Measurements from ENCODE around the gene MYPN. TPM values are rescaled to one million over a fixed set of nuclear protein-coding genes. Genes with fewer than 3 reads are reported as not detected.
A peak's percentile ranks its signal among the peaks of the same experiment; 100 is the strongest.
"Not testable (repeated sequence)": the region's sequence is repeated elsewhere in the genome, so short reads cannot be mapped to it uniquely, and the experiment has no call there.

Gene MYPN
- total RNA-seq, 2 donors from 2014 or later = 1.5 to 1.8 TPM

- Histone ChIP-seq H3K9me3 (no peaks in the 10 kb centered on the region), H3K4me1 (replicated peaks) (no peaks in the 10 kb centered on the region), H3K4me3 (peak overlapping the region; percentile 68 to 96), H3K36me3 (no peaks in the 10 kb centered on the region), H3K27ac (peak overlapping the region; percentile 96 to 97), H3K27me3 (replicated peaks; ENCODE audit: insufficient read depth) (no peaks in the 10 kb centered on the region)
- TF ChIP-seq CTCF (IDR thresholded peaks at IDR 0.05) (peak in 1 of 4 experiments; percentile 3), POLR2A (IDR thresholded peaks at IDR 0.05) (peak; percentile 21), POLR2AphosphoS5 (IDR thresholded peaks at IDR 0.05) (no peak)
- intact Hi-C loops (cut with DNase I) = loop anchor here (10.0 kb wide), 3 partner anchors 189 to 261 kb away; partner anchors contain the start of genes HNRNPH3, PBLD and SIRT1
- WGBS = 2% methylated on average over 27 of the region's 27 CpGs
- no peak for DNase-seq (ENCODE audit: low spot score)
Measured at GRCh38 chr10:68074031-68074774, 35.1 kb upstream of the MYPN start.

GRCh38 chr10:68074775-68075549 lies 34.3 kb upstream of the MYPN start, which contains the start of gene HERC4:
TSS of gene HERC4 (minus strand) at chr10:68075283. CDS start at chr10:68073108, 2,175 bp downstream.
- H3K27me3 ChIP-seq (replicated peaks; ENCODE audit: insufficient read depth) = no peaks in the 10 kb centered on the region
- H3K36me3 ChIP-seq = no peaks in the 10 kb centered on the region
- peak; percentile 93 for DNase-seq (ENCODE audit: low spot score)
- no peaks in the 10 kb centered on the region for H3K4me1 ChIP-seq (replicated peaks)
- no peaks in the 10 kb centered on the region for H3K9me3 ChIP-seq
- peak; percentile 73 for TF ChIP-seq POLR2A (IDR thresholded peaks at IDR 0.05)
- TF ChIP-seq CTCF (IDR thresholded peaks at IDR 0.05) = peak in 1 of 4 experiments; percentile 0
- peak; percentile 75 for TF ChIP-seq POLR2AphosphoS5 (IDR thresholded peaks at IDR 0.05)
- H3K4me3 ChIP-seq = peak within 1 kb of the TSS; percentile 68 to 96
- intact Hi-C loops (cut with DNase I) = loop anchor here (10.0 kb wide), 3 partner anchors 190 to 260 kb away; partner anchors contain the start of genes HNRNPH3, PBLD and SIRT1
- WGBS = under 1% methylated on average over 51 of the region's 64 CpGs
- H3K27ac ChIP-seq = peak within 1 kb of the TSS; percentile 96 to 97

GRCh38 chr10:68075550-68076004 lies 33.7 kb upstream of the MYPN start:
- 24% methylated on average over 3 of the region's 3 CpGs for WGBS
- H3K4me1 ChIP-seq (replicated peaks) = no peaks in the 10 kb centered on the region
- H3K27ac ChIP-seq = peak overlapping the region; percentile 96 to 97
- TF ChIP-seq POLR2AphosphoS5 (IDR thresholded peaks at IDR 0.05) = no peak
- TF ChIP-seq POLR2A (IDR thresholded peaks at IDR 0.05) = no peak
- TF ChIP-seq CTCF (IDR thresholded peaks at IDR 0.05) = no peak
- H3K4me3 ChIP-seq = peak overlapping the region; percentile 68 to 96
- no peaks in the 10 kb centered on the region for H3K9me3 ChIP-seq
- H3K27me3 ChIP-seq (replicated peaks; ENCODE audit: insufficient read depth) = no peaks in the 10 kb centered on the region
- H3K36me3 ChIP-seq = no peaks in the 10 kb centered on the region
- intact Hi-C loops (cut with DNase I) = loop anchor here (10.0 kb wide), 3 partner anchors 191 to 259 kb away; partner anchors contain the start of genes HNRNPH3, PBLD and SIRT1
- DNase-seq (ENCODE audit: low spot score) = no peak

GRCh38 chr10:68076081-68076480 lies 33.2 kb upstream of the MYPN start:
- H3K4me3 ChIP-seq; DNase-seq (ENCODE audit: low spot score); H3K4me1 ChIP-seq (replicated peaks); H3K9me3 ChIP-seq; H3K36me3 ChIP-seq; H3K27me3 ChIP-seq (replicated peaks; ENCODE audit: insufficient read depth); H3K27ac ChIP-seq: not testable (repeated sequence)
- intact Hi-C loops (cut with DNase I) = loop anchor here (10.0 kb wide), 3 partner anchors 191 to 259 kb away; partner anchors contain the start of genes HNRNPH3, PBLD and SIRT1
- 97% methylated on average over 15 of the region's 15 CpGs for WGBS

- H3K27ac ChIP-seq = no peak overlapping the region
- no peak for TF ChIP-seq POLR2AphosphoS5 (IDR thresholded peaks at IDR 0.05)
- TF ChIP-seq CTCF (IDR thresholded peaks at IDR 0.05) = no peak
- TF ChIP-seq POLR2A (IDR thresholded peaks at IDR 0.05) = no peak
- intact Hi-C loops (cut with DNase I) = loop anchor here (10.0 kb wide), 3 partner anchors 192 to 258 kb away; partner anchors contain the start of genes HNRNPH3, PBLD and SIRT1
- H3K9me3 ChIP-seq = no peaks in the 10 kb centered on the region
- 92% methylated on average over 5 of the region's 5 CpGs for WGBS
- no peak overlapping the region for H3K4me3 ChIP-seq
- DNase-seq (ENCODE audit: low spot score) = no peak
- no peaks in the 10 kb centered on the region for H3K4me1 ChIP-seq (replicated peaks)
- no peaks in the 10 kb centered on the region for H3K36me3 ChIP-seq
- H3K27me3 ChIP-seq (replicated peaks; ENCODE audit: insufficient read depth) = no peaks in the 10 kb centered on the region
Measured at GRCh38 chr10:68077026-68077425, 32.3 kb upstream of the MYPN start.
